Keratinocyte (primary cell): ENCODE results near the gene EPOP. TPM values are rescaled to one million over a fixed set of nuclear protein-coding genes. Genes with fewer than 3 reads are reported as not detected.

Experiments
- DNase-seq: peaks from one replicate; pipeline ENCODE4 v3.0.0-alpha.2; 2011; ENCODE audit warnings: low read depth, missing footprints, low spot score
- FAIRE-seq: peaks from 2 replicates; lab custom pipeline; 2011; peaks lifted over from hg19 to GRCh38; lab: Jason Lieb, UNC
- H2AFZ ChIP-seq: 2 replicates; pipeline ENCODE4 v1.6.0; 2012; ENCODE audit warnings: low read length, control low read depth, inconsistent platforms; ENCODE audit not compliant: control insufficient read depth
- H3K27ac ChIP-seq: 2 replicates; pipeline ENCODE4 v1.5.1; 2011; ENCODE audit warnings: low read length; ENCODE audit not compliant: control insufficient read depth, insufficient read depth
- H3K27me3 ChIP-seq: 3 replicates; pipeline ENCODE4 v1.6.0; 2011; ENCODE audit warnings: low read length; ENCODE audit not compliant: control insufficient read depth, insufficient read depth; ENCODE audit errors: extremely low read depth
- H3K36me3 ChIP-seq, 2 experiments: 2 replicates in 1 of 2; 3 replicates in 1 of 2; pipeline ENCODE4 v1.5.1; 2011; ENCODE audit warnings: low read length in 2 of 2, mild to moderate bottlenecking in 1 of 2; ENCODE audit not compliant: control insufficient read depth in 2 of 2, insufficient read depth in 2 of 2; ENCODE audit errors: extremely low read depth in 1 of 2
- H3K4me1 ChIP-seq: 3 replicates; pipeline ENCODE4 v1.5.1; 2011; ENCODE audit warnings: low read length; ENCODE audit not compliant: control insufficient read depth, insufficient read depth; ENCODE audit errors: extremely low read depth
- H3K4me2 ChIP-seq: 3 replicates; pipeline ENCODE4 v1.6.0; 2011; ENCODE audit warnings: low read depth, low read length; ENCODE audit not compliant: control insufficient read depth, insufficient read depth; ENCODE audit errors: extremely low read depth
- H3K4me3 ChIP-seq, 3 experiments: fragments of 200-600 bp in 1 of 3; sonication (generic) in 1 of 3; 2 replicates in 2 of 3; 3 replicates in 1 of 3; pipeline ENCODE4 v1.5.1; 2011 to 2016; ENCODE audit warnings: low read length in 3 of 3, mild to moderate bottlenecking in 3 of 3, control low read depth in 2 of 3, inconsistent platforms in 1 of 3, low read depth in 1 of 3, mixed read lengths in 1 of 3, mixed run types in 1 of 3, moderate library complexity in 1 of 3; ENCODE audit not compliant: control insufficient read depth in 2 of 3, insufficient read depth in 2 of 3; ENCODE audit errors: extremely low read depth in 1 of 3
- H3K79me2 ChIP-seq: 2 replicates; pipeline ENCODE4 v1.6.0; 2012; ENCODE audit warnings: low read length; ENCODE audit not compliant: control insufficient read depth, insufficient read depth
- H3K9ac ChIP-seq: 3 replicates; pipeline ENCODE4 v1.6.0; 2011; ENCODE audit warnings: low read length; ENCODE audit not compliant: control insufficient read depth, insufficient read depth; ENCODE audit errors: extremely low read depth
- H3K9me1 ChIP-seq: 3 replicates; pipeline ENCODE4 v1.6.0; 2011; ENCODE audit warnings: low read length; ENCODE audit not compliant: control insufficient read depth, insufficient read depth; ENCODE audit errors: extremely low read depth
- H3K9me3 ChIP-seq: 2 replicates; pipeline ENCODE4 v1.5.1; 2012; ENCODE audit warnings: low read depth, low read length; ENCODE audit not compliant: control insufficient read depth
- H4K20me1 ChIP-seq: 3 replicates; pipeline ENCODE4 v1.6.0; 2011; ENCODE audit warnings: low read length; ENCODE audit not compliant: control insufficient read depth, insufficient read depth; ENCODE audit errors: extremely low read depth
- EZH2 ChIP-seq: IDR thresholded peaks from one replicate; pipeline ENCODE4 v1.6.1; 2012; ENCODE audit warnings: inconsistent platforms, mild to moderate bottlenecking, low read length, moderate library complexity
- dilution Hi-C: fragments of 300-500 bp; cut with MboI; formaldehyde crosslinking; loops from one replicate; pipeline ENCODE4 v1.7.0; 2020; ENCODE audit warnings: low sequenced_read_pairs; ENCODE audit not compliant: extremely low pct_ligation_motif_present
- polyA plus RNA-seq, 5 experiments: library from polyadenylated mRNA; depleted of rRNA in 3 of 5; stranded (reverse) in 3 of 5; stranded (forward) in 1 of 5; unstranded in 1 of 5; fragments of >200 nt; gene quantifications; 1 replicate in 1 of 5; 2 replicates in 3 of 5; 3 replicates in 1 of 5; pipeline versions ENCODE4 v1.2.1 to v1.2.3, GENCODE V29; 2011 to 2012; ENCODE audit warnings: missing spikeins in 2 of 5, low read depth in 1 of 5, low replicate concordance in 1 of 5
- TF ChIP-seq, protein P1 (sequence below), 3 experiments: IDR thresholded peaks in 1 of 3; conservative IDR thresholded peaks in 1 of 3; optimal IDR thresholded peaks in 1 of 3; 2 replicates in 2 of 3; 3 replicates in 1 of 3; pipeline versions ENCODE3 to v1.5.1; 2011; ENCODE audit warnings: low read length in 3 of 3, mild to moderate bottlenecking in 3 of 3, moderate library complexity in 2 of 3, control low read depth in 1 of 3, inconsistent platforms in 1 of 3; ENCODE audit not compliant: insufficient read depth in 2 of 3; ENCODE audit errors: extremely low read depth in 1 of 3

Gene EPOP
- polyA plus RNA-seq, 1 donor (not counting 4 experiments of a cell fraction or from before 2014, with no cell fraction given), result 3.2 TPM

DNA sequence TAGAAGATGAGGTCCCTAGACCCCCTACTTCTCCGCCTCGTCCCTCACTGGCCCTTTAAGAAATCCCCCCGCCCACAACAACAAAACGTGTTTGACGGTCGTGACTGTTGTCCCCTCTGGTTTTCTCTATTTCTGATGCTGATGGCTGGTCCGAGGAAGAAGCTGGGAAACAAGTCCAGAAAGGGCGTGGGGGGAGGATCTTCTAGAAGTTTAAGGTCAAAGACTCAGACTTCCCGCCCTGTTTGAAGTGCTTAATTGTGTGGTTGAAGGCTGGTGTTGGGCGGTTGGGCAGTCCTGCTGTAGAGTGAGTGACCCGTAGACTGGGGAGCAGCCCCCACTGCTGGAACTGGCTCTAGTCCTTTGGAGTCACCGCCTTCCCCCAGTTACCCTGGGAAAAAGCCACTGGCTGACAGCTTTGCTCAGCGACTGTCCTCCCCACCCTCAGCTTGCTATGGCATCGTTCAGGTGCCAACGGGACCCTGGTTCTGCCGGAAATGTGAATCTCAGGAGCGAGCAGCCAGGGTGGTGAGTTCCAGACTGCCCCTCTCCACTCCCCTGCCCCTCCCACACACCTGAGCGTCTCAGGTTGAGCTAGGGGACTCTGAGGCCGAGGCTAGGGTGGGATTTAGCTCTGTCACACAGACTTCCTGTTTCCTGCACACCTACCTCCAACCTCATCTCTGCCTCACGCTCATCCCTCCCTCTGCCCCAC is 31.9 kb upstream of the EPOP start:
- Histone ChIP-seq H3K9ac (peak overlapping the region; percentile 76), H3K27ac (peak overlapping the region; percentile 33), H3K27me3 (no peaks in the 10 kb centered on the region), H3K36me3 (peaks cover 2 to 9% of the 10 kb centered on the region in 2 experiments), H3K9me1 (no peaks in the 10 kb centered on the region), H3K9me3 (no peaks in the 10 kb centered on the region), H4K20me1 (no peaks in the 10 kb centered on the region), H3K4me1 (peaks cover 25% of the 10 kb centered on the region), H3K4me2 (peak overlapping the region; percentile 91), H3K79me2 (no peaks in the 10 kb centered on the region), H2AFZ (no peak overlapping the region), H3K4me3 (peak overlapping the region; percentile 63 to 88 (median 84))
- no peak for FAIRE-seq
- DNase-seq, result no peak
- dilution Hi-C loops, result no loop called here
- TF ChIP-seq, protein P1, sequence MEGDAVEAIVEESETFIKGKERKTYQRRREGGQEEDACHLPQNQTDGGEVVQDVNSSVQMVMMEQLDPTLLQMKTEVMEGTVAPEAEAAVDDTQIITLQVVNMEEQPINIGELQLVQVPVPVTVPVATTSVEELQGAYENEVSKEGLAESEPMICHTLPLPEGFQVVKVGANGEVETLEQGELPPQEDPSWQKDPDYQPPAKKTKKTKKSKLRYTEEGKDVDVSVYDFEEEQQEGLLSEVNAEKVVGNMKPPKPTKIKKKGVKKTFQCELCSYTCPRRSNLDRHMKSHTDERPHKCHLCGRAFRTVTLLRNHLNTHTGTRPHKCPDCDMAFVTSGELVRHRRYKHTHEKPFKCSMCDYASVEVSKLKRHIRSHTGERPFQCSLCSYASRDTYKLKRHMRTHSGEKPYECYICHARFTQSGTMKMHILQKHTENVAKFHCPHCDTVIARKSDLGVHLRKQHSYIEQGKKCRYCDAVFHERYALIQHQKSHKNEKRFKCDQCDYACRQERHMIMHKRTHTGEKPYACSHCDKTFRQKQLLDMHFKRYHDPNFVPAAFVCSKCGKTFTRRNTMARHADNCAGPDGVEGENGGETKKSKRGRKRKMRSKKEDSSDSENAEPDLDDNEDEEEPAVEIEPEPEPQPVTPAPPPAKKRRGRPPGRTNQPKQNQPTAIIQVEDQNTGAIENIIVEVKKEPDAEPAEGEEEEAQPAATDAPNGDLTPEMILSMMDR (optimal IDR thresholded peaks at IDR 0.05 in 1 of 3, IDR thresholded peaks at IDR 0.05 in 1 of 3, conservative IDR thresholded peaks at IDR 0.05 in 1 of 3; ENCODE audit: extremely low read depth in 1 of 3, insufficient read depth in 2 of 3, low read length in 3 of 3), result no peak
- TF ChIP-seq EZH2, result no peak

DNA sequence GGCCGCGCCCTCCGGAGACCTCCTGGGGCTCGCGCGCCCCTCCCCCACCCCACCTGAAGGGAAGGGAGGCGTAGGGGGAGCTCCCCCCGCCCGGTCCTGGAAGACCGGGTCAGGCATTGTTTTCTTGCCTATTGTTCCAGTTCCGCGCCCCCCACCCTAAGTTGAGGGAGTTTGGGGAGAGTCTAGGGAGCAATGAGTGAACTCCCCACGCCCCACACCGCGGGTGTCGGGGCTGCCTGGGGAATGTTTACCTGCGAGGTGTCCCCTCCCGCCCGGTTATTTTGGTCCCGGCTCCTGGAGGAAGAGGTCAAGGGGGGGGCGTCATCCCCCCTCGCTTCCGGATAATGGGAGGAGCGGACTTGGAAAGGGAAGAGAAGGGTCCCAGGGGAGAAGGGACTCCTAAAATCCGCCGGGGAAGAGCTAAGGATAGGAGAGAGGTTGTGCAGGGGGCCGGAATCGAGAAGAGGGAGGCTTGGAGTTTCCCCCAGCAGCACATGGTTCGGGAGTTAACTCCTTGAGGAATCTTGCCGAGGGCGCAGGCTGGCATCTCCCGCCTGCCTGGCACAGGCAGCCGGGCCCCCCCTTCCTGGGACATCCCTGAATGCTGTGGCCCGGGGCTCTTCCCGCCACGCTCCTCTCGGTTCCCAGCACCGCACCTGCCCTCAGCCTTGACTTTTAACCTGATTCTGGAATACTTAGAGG is 31.2 kb upstream of the EPOP start:
- Histone ChIP-seq H3K9me1 (no peaks in the 10 kb centered on the region), H3K4me1 (peaks cover 32% of the 10 kb centered on the region), H3K36me3 (peaks cover 0 to 7% of the 10 kb centered on the region in 2 experiments), H3K27ac (peak overlapping the region; percentile 40), H3K27me3 (no peaks in the 10 kb centered on the region), H3K9ac (peak overlapping the region; percentile 76), H3K9me3 (no peaks in the 10 kb centered on the region), H2AFZ (peak overlapping the region; percentile 53), H3K79me2 (no peaks in the 10 kb centered on the region), H4K20me1 (no peaks in the 10 kb centered on the region), H3K4me2 (peak overlapping the region; percentile 91), H3K4me3 (peak overlapping the region; percentile 63 to 88 (median 84))
- DNase-seq, result no peak
- FAIRE-seq, result no peak
- dilution Hi-C loops, result no loop called here
- TF ChIP-seq, protein P1 (optimal IDR thresholded peaks at IDR 0.05 in 1 of 3, IDR thresholded peaks at IDR 0.05 in 1 of 3, conservative IDR thresholded peaks at IDR 0.05 in 1 of 3; ENCODE audit: extremely low read depth in 1 of 3, insufficient read depth in 2 of 3, low read length in 3 of 3), result no peak
- no peak for TF ChIP-seq EZH2
